ENCODE results near the gene CLPTM1L.
"Not testable (repeated sequence)": the region's sequence is repeated elsewhere in the genome, so short reads cannot be mapped to it uniquely, and the experiment has no call there.

CLPTM1L gene

GRCh38 chr5:1331861-1332405 is 13.0 kb downstream of the CLPTM1L start:
- no peak overlapping the region for H3K23ac ChIP-seq (ENCODE audit: low read length)
- peaks cover 18% of the 10 kb centered on the region for H3K36me3 ChIP-seq (ENCODE audit: control insufficient read depth, insufficient read depth, low read length)
- no peak overlapping the region for H2BK5ac ChIP-seq (ENCODE audit: low read length)
- no peaks in the 10 kb centered on the region for H3K4me1 ChIP-seq (ENCODE audit: control insufficient read depth, low read depth, low read length)
- no peaks in the 10 kb centered on the region for H3K27me3 ChIP-seq (ENCODE audit: insufficient read depth, low read length, poor library complexity)
- no peak for DNase-seq
- peaks cover 4% of the 10 kb centered on the region for H3K79me1 ChIP-seq (ENCODE audit: low read length)
- H4K8ac ChIP-seq (ENCODE audit: low read depth, low read length), result no peak overlapping the region
- no peak overlapping the region for H3K4me3 ChIP-seq (ENCODE audit: low read length)
- H3K79me2 ChIP-seq (ENCODE audit: control insufficient read depth, insufficient read depth, low read length), result no peaks in the 10 kb centered on the region
- H3K56ac ChIP-seq (ENCODE audit: low read length), result no peak overlapping the region
- H3K4me2 ChIP-seq (ENCODE audit: low read length), result no peak overlapping the region
- no peak overlapping the region for H2BK15ac ChIP-seq (replicated peaks; ENCODE audit: low read depth)
- H3K9ac ChIP-seq (ENCODE audit: low read length), result no peak overlapping the region
- WGBS (ENCODE audit: extremely low coverage, insufficient coverage, low lambda C conversion rate), result no CpG with 5 or more reads among the region's 11 CpGs
- no peak overlapping the region for H3K18ac ChIP-seq (ENCODE audit: low read length)
- no peak overlapping the region for H3K27ac ChIP-seq (ENCODE audit: low read depth, low read length)
- no peak overlapping the region for H4K5ac ChIP-seq (ENCODE audit: low read length)
- H2AK5ac ChIP-seq (ENCODE audit: low read length), result no peak overlapping the region
- no peak overlapping the region for H2BK120ac ChIP-seq (ENCODE audit: low read depth, low read length)
- H3K4ac ChIP-seq (ENCODE audit: low read depth, low read length), result no peak overlapping the region

GRCh38 chr5:1330847-1331831 is 13.8 kb downstream of the CLPTM1L start:
- no peak overlapping the region for H3K56ac ChIP-seq (ENCODE audit: low read length)
- H4K5ac ChIP-seq (ENCODE audit: low read length), result no peak overlapping the region
- H2BK15ac ChIP-seq (replicated peaks; ENCODE audit: low read depth), result no peak overlapping the region
- DNase-seq, result no peak
- peaks cover 18% of the 10 kb centered on the region for H3K36me3 ChIP-seq (ENCODE audit: control insufficient read depth, insufficient read depth, low read length)
- H3K27me3 ChIP-seq (ENCODE audit: insufficient read depth, low read length, poor library complexity), result no peaks in the 10 kb centered on the region
- no peak overlapping the region for H3K27ac ChIP-seq (ENCODE audit: low read depth, low read length)
- H3K4me1 ChIP-seq (ENCODE audit: control insufficient read depth, low read depth, low read length), result no peaks in the 10 kb centered on the region
- H3K4me2 ChIP-seq (ENCODE audit: low read length), result no peak overlapping the region
- no peak overlapping the region for H2BK120ac ChIP-seq (ENCODE audit: low read depth, low read length)
- H2BK5ac ChIP-seq (ENCODE audit: low read length), result no peak overlapping the region
- H3K4me3 ChIP-seq (ENCODE audit: low read length), result no peak overlapping the region
- no peak overlapping the region for H3K4ac ChIP-seq (ENCODE audit: low read depth, low read length)
- no CpG with 5 or more reads among the region's 35 CpGs for WGBS (ENCODE audit: extremely low coverage, insufficient coverage, low lambda C conversion rate)
- H3K9ac ChIP-seq (ENCODE audit: low read length), result no peak overlapping the region
- H3K79me2 ChIP-seq (ENCODE audit: control insufficient read depth, insufficient read depth, low read length), result no peaks in the 10 kb centered on the region
- H4K8ac ChIP-seq (ENCODE audit: low read depth, low read length), result no peak overlapping the region
- no peak overlapping the region for H3K18ac ChIP-seq (ENCODE audit: low read length)
- H3K23ac ChIP-seq (ENCODE audit: low read length), result no peak overlapping the region
- H2AK5ac ChIP-seq (ENCODE audit: low read length), result no peak overlapping the region
- H3K79me1 ChIP-seq (ENCODE audit: low read length), result peaks cover 4% of the 10 kb centered on the region

GRCh38 chr5:1330146-1330846 is 14.6 kb downstream of the CLPTM1L start:
- Histone ChIP-seq H3K23ac (ENCODE audit: low read length) (no peak overlapping the region), H3K18ac (ENCODE audit: low read length) (no peak overlapping the region), H4K8ac (ENCODE audit: low read depth, low read length) (no peak overlapping the region), H3K4me2 (ENCODE audit: low read length) (no peak overlapping the region), H3K79me2 (ENCODE audit: control insufficient read depth, insufficient read depth, low read length) (no peaks in the 10 kb centered on the region), H3K4ac (ENCODE audit: low read depth, low read length) (no peak overlapping the region), H3K4me3 (ENCODE audit: low read length) (no peak overlapping the region), H3K27ac (ENCODE audit: low read depth, low read length) (no peak overlapping the region), H3K79me1 (ENCODE audit: low read length) (peaks cover 4% of the 10 kb centered on the region), H3K4me1 (ENCODE audit: control insufficient read depth, low read depth, low read length) (no peaks in the 10 kb centered on the region), H3K56ac (ENCODE audit: low read length) (no peak overlapping the region), H4K5ac (ENCODE audit: low read length) (no peak overlapping the region), H3K9ac (ENCODE audit: low read length) (no peak overlapping the region), H3K36me3 (ENCODE audit: control insufficient read depth, insufficient read depth, low read length) (peaks cover 18% of the 10 kb centered on the region), H2AK5ac (ENCODE audit: low read length) (no peak overlapping the region), H2BK15ac (replicated peaks; ENCODE audit: low read depth) (no peak overlapping the region), H2BK120ac (ENCODE audit: low read depth, low read length) (no peak overlapping the region), H3K27me3 (ENCODE audit: insufficient read depth, low read length, poor library complexity) (no peaks in the 10 kb centered on the region), H2BK5ac (ENCODE audit: low read length) (no peak overlapping the region)
- DNase-seq, result no peak
- WGBS (ENCODE audit: extremely low coverage, insufficient coverage, low lambda C conversion rate), result no CpG with 5 or more reads among the region's 23 CpGs

- no peak overlapping the region for H3K27ac ChIP-seq (ENCODE audit: low read depth, low read length)
- no peaks in the 10 kb centered on the region for H3K4me1 ChIP-seq (ENCODE audit: control insufficient read depth, low read depth, low read length)
- H4K5ac ChIP-seq (ENCODE audit: low read length), result no peak overlapping the region
- DNase-seq, result no peak
- H3K79me2 ChIP-seq (ENCODE audit: control insufficient read depth, insufficient read depth, low read length), result no peaks in the 10 kb centered on the region
- no peak overlapping the region for H2BK15ac ChIP-seq (replicated peaks; ENCODE audit: low read depth)
- H3K4me3 ChIP-seq (ENCODE audit: low read length), result no peak overlapping the region
- no peak overlapping the region for H4K8ac ChIP-seq (ENCODE audit: low read depth, low read length)
- peaks cover 24% of the 10 kb centered on the region for H3K36me3 ChIP-seq (ENCODE audit: control insufficient read depth, insufficient read depth, low read length)
- H3K23ac ChIP-seq (ENCODE audit: low read length), result no peak overlapping the region
- H3K56ac ChIP-seq (ENCODE audit: low read length), result no peak overlapping the region
- peaks cover 4% of the 10 kb centered on the region for H3K79me1 ChIP-seq (ENCODE audit: low read length)
- H3K9ac ChIP-seq (ENCODE audit: low read length), result no peak overlapping the region
- no peak overlapping the region for H2BK5ac ChIP-seq (ENCODE audit: low read length)
- no CpG with 5 or more reads among the region's 9 CpGs for WGBS (ENCODE audit: extremely low coverage, insufficient coverage, low lambda C conversion rate)
- H2AK5ac ChIP-seq (ENCODE audit: low read length), result no peak overlapping the region
- H3K18ac ChIP-seq (ENCODE audit: low read length), result no peak overlapping the region
- no peak overlapping the region for H3K4me2 ChIP-seq (ENCODE audit: low read length)
- no peaks in the 10 kb centered on the region for H3K27me3 ChIP-seq (ENCODE audit: insufficient read depth, low read length, poor library complexity)
- H2BK120ac ChIP-seq (ENCODE audit: low read depth, low read length), result no peak overlapping the region
- H3K4ac ChIP-seq (ENCODE audit: low read depth, low read length), result no peak overlapping the region
Observed at GRCh38 chr5:1329111-1329579, 15.8 kb downstream of the CLPTM1L start.

GRCh38 chr5:1328237-1329110 is 16.4 kb downstream of the CLPTM1L start:
- H3K4me3 ChIP-seq (ENCODE audit: low read length), result not testable (repeated sequence)

More at GRCh38 chr5:1328237-1329110, 16.4 kb downstream of the CLPTM1L start:
- H3K27me3 ChIP-seq (ENCODE audit: insufficient read depth, low read length, poor library complexity); H4K5ac ChIP-seq (ENCODE audit: low read length); H3K23ac ChIP-seq (ENCODE audit: low read length); H3K18ac ChIP-seq (ENCODE audit: low read length); H3K4ac ChIP-seq (ENCODE audit: low read depth, low read length); H3K79me1 ChIP-seq (ENCODE audit: low read length); H2AK5ac ChIP-seq (ENCODE audit: low read length); H3K4me2 ChIP-seq (ENCODE audit: low read length); H2BK120ac ChIP-seq (ENCODE audit: low read depth, low read length); H3K56ac ChIP-seq (ENCODE audit: low read length); H2BK15ac ChIP-seq (replicated peaks; ENCODE audit: low read depth); H2BK5ac ChIP-seq (ENCODE audit: low read length); H3K27ac ChIP-seq (ENCODE audit: low read depth, low read length); H3K4me1 ChIP-seq (ENCODE audit: control insufficient read depth, low read depth, low read length); H3K79me2 ChIP-seq (ENCODE audit: control insufficient read depth, insufficient read depth, low read length); H3K9ac ChIP-seq (ENCODE audit: low read length); H4K8ac ChIP-seq (ENCODE audit: low read depth, low read length): not testable (repeated sequence)
- no CpG with 5 or more reads among the region's 7 CpGs for WGBS (ENCODE audit: extremely low coverage, insufficient coverage, low lambda C conversion rate)
- peaks cover 25% of the 10 kb centered on the region for H3K36me3 ChIP-seq (ENCODE audit: control insufficient read depth, insufficient read depth, low read length)
- peak; percentile 82 for DNase-seq

Data from mesendoderm (in vitro differentiated cells).